ENCODE measurements around the gene ABCG4. TPM values are rescaled to one million over a fixed set of nuclear protein-coding genes. Genes with fewer than 3 reads are reported as not detected.

ABCG4 gene
- total and polyA plus RNA-seq, 9 of the 15 experiments (the other 6 are each of a cell fraction or from before 2014, with no cell fraction given): 0.03 to 0.11 (median 0.07) TPM; not detected in 4

- TF ChIP-seq PBX2 (CRISPR knock-in tag; IDR thresholded peaks at IDR 0.05; ENCODE audit: low read depth) (peak; percentile 77), PBX2 (tag; conservative IDR thresholded peaks at IDR 0.05; ENCODE audit: low read depth) (peak; percentile 96), POLR3G (IDR thresholded peaks at IDR 0.05; ENCODE audit: extremely low read depth, insufficient read length, insufficient replicate concordance) (no peak), HES1 (IDR thresholded peaks at IDR 0.05; ENCODE audit: low read depth) (no peak), KLF16 (IDR thresholded peaks at IDR 0.05) (no peak), TAL1 (IDR thresholded peaks at IDR 0.05) (no peak), TFAP4 (CRISPR knock-in tag; IDR thresholded peaks at IDR 0.05; ENCODE audit: borderline replicate concordance) (peak; percentile 68; the same call in 1 of the 2 replicates), NEUROD1 (IDR thresholded peaks at IDR 0.05; ENCODE audit: borderline replicate concordance, low read depth, low read length, partially characterized antibody) (no peak), NFRKB (IDR thresholded peaks at IDR 0.05; ENCODE audit: low read depth) (no peak; the same call in 1 of the 2 replicates), NR1H2 (CRISPR knock-in tag; IDR thresholded peaks at IDR 0.05) (no peak), ERF (CRISPR knock-in tag; IDR thresholded peaks at IDR 0.05) (no peak), FIP1L1 (IDR thresholded peaks at IDR 0.05; ENCODE audit: low read depth, low read length, poor library complexity, severe bottlenecking) (no peak), VEZF1 (CRISPR knock-in tag; IDR thresholded peaks at IDR 0.05) (peak; percentile 82), SPI1 (IDR thresholded peaks at IDR 0.05; ENCODE audit: borderline replicate concordance, low read depth, low read length) (0 out of 2 replicates have a peak, but pooled peaks have one; percentile 28), L3MBTL2 (IDR thresholded peaks at IDR 0.05) (peak; percentile 98), AFF1 (IDR thresholded peaks at IDR 0.05; ENCODE audit: low read depth in 1 of 2, partially characterized antibody in 2 of 2) (peak in 1 of 2 experiments; percentile 62), POLR2A (conservative IDR thresholded peaks at IDR 0.05) (peak; percentile 84), CBFA2T3 (IDR thresholded peaks at IDR 0.05) (no peak), HDGF (IDR thresholded peaks at IDR 0.05) (no peak)
These were observed 27.6 kb upstream of the ABCG4 start, which contains the start of gene HINFP (continued) for GRCh38 chr11:119121008-119121810.
